Natural killer cell (primary cell): Measurements from ENCODE around the gene API5. TPM values are rescaled to one million over a fixed set of nuclear protein-coding genes. Genes with fewer than 3 reads are reported as not detected.

Source experiments
- ATAC-seq, 3 donors: fragments of 150-1000 bp in 2 of 3; fragments of 200-7000 bp in 1 of 3; cut with Tn5 transposase; 1 replicate in 1 of 3; 2 replicates in 2 of 3; pipeline ENCODE4 v1.10.0; 2021; ENCODE audit warnings: mild to moderate bottlenecking in 2 of 3, moderate library complexity in 2 of 3
- DNase-seq, 2 donors: peaks; one replicate each; pipeline versions ENCODE4 v3.0.0 to v3.0.0-alpha.2; 2013 to 2021; ENCODE audit warnings: mixed read lengths in 1 of 2
- H3K27ac ChIP-seq: one replicate; pipeline ENCODE4 v1.5.1; 2013; ENCODE audit warnings: mild to moderate bottlenecking, low read length
- H3K27me3 ChIP-seq: one replicate; pipeline ENCODE4 v1.6.1; 2013; ENCODE audit warnings: low read length; ENCODE audit not compliant: control insufficient read depth, insufficient read depth
- H3K36me3 ChIP-seq: one replicate; pipeline ENCODE4 v1.6.1; 2013; ENCODE audit warnings: low read length; ENCODE audit not compliant: control insufficient read depth, insufficient read depth
- H3K4me1 ChIP-seq: one replicate; pipeline ENCODE4 v1.6.1; 2013; ENCODE audit warnings: low read length; ENCODE audit not compliant: control insufficient read depth, insufficient read depth
- H3K4me3 ChIP-seq: one replicate; pipeline ENCODE4 v1.5.1; 2013; ENCODE audit warnings: low read length
- H3K9me3 ChIP-seq: one replicate; pipeline ENCODE4 v1.6.1; 2013; ENCODE audit warnings: low read length; ENCODE audit not compliant: control insufficient read depth, insufficient read depth
- H3K27ac Mint-ChIP-seq, 2 donors: one replicate each; pipeline ENCODE4 v1.8.0; 2022; ENCODE audit warnings: mild to moderate bottlenecking in 2 of 2, mixed read lengths in 2 of 2, moderate library complexity in 1 of 2
- H3K27me3 Mint-ChIP-seq, 2 donors: one replicate each; pipeline ENCODE4 v1.8.0; 2022; ENCODE audit warnings: low read depth in 2 of 2, mixed read lengths in 2 of 2
- H3K36me3 Mint-ChIP-seq: one replicate; pipeline ENCODE4 v1.8.0; 2022; ENCODE audit warnings: mixed read lengths
- H3K4me1 Mint-ChIP-seq, 2 donors: one replicate each; pipeline ENCODE4 v1.8.0; 2022; ENCODE audit warnings: mixed read lengths in 2 of 2
- H3K4me3 Mint-ChIP-seq: one replicate; pipeline ENCODE4 v1.8.0; 2022; ENCODE audit warnings: mild to moderate bottlenecking, moderate library complexity, mixed read lengths
- H3K9me3 Mint-ChIP-seq, 2 donors: one replicate each; pipeline ENCODE4 v1.8.0; 2022; ENCODE audit warnings: mixed read lengths in 2 of 2
- CTCF ChIP-seq: fragments of 200-600 bp; IDR thresholded peaks from one replicate; pipeline ENCODE4 v1.8.0; 2022; ENCODE audit warnings: antibody characterized with exemption
- WGBS: methylation state at CpG from one replicate; pipeline ENCODE4 v1.1.7; 2013; ENCODE audit warnings: missing lambda C conversion rate; ENCODE audit not compliant: insufficient coverage; 5-methylcytosine and 5-hydroxymethylcytosine counted together
- intact Hi-C: fragments of 100-400 bp; cut with micrococcal nuclease; formaldehyde crosslinking; loops from one replicate; pipeline ENCODE4 v1.14.2; 2022
- total RNA-seq, 4 donors: library from RNA; stranded (reverse); fragments of 120-200 nt in 1 of 4; gene quantifications; one replicate each; pipeline versions ENCODE4 v1.2.3 to v1.2.4, GENCODE V29; 2013 to 2022

Gene API5
- total RNA-seq, 3 donors from 2014 or later (not counting 1 experiment from before 2014, with no cell fraction given) = 61.9 to 80.4 (median 77.2) TPM

- no peak for TF ChIP-seq CTCF
- intact Hi-C loops = no loop called here
Measured at GRCh38 chr11:43298397-43298796, 13.4 kb upstream of the API5 start.

DNA sequence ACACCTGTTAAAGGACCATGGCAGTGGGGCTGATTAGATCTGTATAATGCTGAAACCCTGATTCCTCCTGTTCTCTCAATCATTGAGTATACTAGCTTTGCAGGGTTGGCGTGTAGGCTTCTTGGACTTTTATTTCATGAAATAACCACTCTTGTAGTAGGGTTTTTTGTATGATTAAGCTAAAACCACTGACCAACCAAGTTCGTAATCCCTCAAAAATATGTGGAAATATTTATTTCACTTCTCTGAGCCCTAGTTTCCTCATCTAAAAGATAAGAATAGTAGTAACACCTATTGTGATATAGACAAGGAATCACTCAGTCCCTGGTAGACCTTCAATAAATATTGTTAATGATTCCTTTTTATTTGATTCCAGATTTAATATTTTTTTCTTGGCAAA is 4.2 kb downstream of the API5 start:
- H3K4me3 Mint-ChIP-seq = peak overlapping the region; percentile 21
- no peaks in the 10 kb centered on the region for H3K36me3 Mint-ChIP-seq
- H3K27ac Mint-ChIP-seq = peak overlapping the region; percentile 16 to 75
- Histone ChIP-seq H3K4me3 (no peak overlapping the region), H3K36me3 (peaks cover 7% of the 10 kb centered on the region), H3K27me3 (no peaks in the 10 kb centered on the region), H3K27ac (no peak overlapping the region), H3K9me3 (no peaks in the 10 kb centered on the region), H3K4me1 (peaks cover 23% of the 10 kb centered on the region)
- TF ChIP-seq CTCF = no peak
- ATAC-seq = no peak
- no CpG with 5 or more reads among the region's 2 CpGs for WGBS
- intact Hi-C loops = no loop called here
- no peaks in the 10 kb centered on the region for H3K27me3 Mint-ChIP-seq
- no peak for DNase-seq
- peaks cover 44 to 48% of the 10 kb centered on the region in 2 donors for H3K4me1 Mint-ChIP-seq
- no peaks in the 10 kb centered on the region for H3K9me3 Mint-ChIP-seq

More at GRCh38 chr11:43298397-43298796, 13.4 kb upstream of the API5 start:
- Histone ChIP-seq H3K27ac (no peak overlapping the region), H3K36me3 (no peaks in the 10 kb centered on the region), H3K27me3 (peaks cover 3% of the 10 kb centered on the region), H3K9me3 (no peaks in the 10 kb centered on the region), H3K4me1 (no peaks in the 10 kb centered on the region), H3K4me3 (no peak overlapping the region)
- H3K4me1 Mint-ChIP-seq = no peaks in the 10 kb centered on the region
- DNase-seq (no peak), ATAC-seq (no peak)
- 46% methylated on average over 6 of the region's 7 CpGs for WGBS
- H3K27me3 Mint-ChIP-seq = peaks cover 11 to 43% of the 10 kb centered on the region in 2 donors
- peaks cover 4 to 11% of the 10 kb centered on the region in 2 donors for H3K9me3 Mint-ChIP-seq
- no peak overlapping the region for H3K4me3 Mint-ChIP-seq
- H3K27ac Mint-ChIP-seq = no peak overlapping the region
- H3K36me3 Mint-ChIP-seq = peaks cover 15% of the 10 kb centered on the region

- Mint-ChIP-seq H3K9me3 (no peaks in the 10 kb centered on the region), H3K36me3 (no peaks in the 10 kb centered on the region), H3K4me3 (peak overlapping the region; percentile 21), H3K27ac (peak overlapping the region; percentile 16 to 75), H3K27me3 (no peaks in the 10 kb centered on the region), H3K4me1 (peaks cover 42 to 48% of the 10 kb centered on the region in 2 donors)
- Histone ChIP-seq H3K27ac (no peak overlapping the region), H3K36me3 (peaks cover 12% of the 10 kb centered on the region), H3K4me1 (peaks cover 21% of the 10 kb centered on the region), H3K27me3 (no peaks in the 10 kb centered on the region), H3K9me3 (no peaks in the 10 kb centered on the region), H3K4me3 (no peak overlapping the region)
- 43% methylated on average over 6 of the region's 6 CpGs for WGBS
- intact Hi-C loops = no loop called here
- DNase-seq (peak in 1 of 2 donors; percentile 29), ATAC-seq (no peak)
- TF ChIP-seq CTCF = no peak
Measured at GRCh38 chr11:43316451-43316850, 4.7 kb downstream of the API5 start.

DNA sequence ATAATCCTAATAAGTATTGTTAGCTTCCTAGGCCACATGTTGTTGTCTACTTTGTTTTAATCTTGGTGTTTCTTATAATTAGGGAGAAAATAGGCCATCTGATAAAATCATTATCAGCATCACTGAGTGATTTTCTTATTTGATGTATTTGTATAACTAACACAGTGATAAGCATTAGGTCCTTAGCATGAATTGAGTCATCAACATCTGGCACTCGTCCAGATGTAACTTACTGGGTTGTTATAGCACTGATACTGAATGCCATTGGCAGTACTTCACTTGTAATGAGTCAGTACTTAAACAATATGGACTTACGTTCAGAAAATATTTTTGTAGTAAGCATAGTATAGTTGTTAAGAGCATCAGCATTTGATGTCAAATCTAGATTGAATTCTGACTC is 16.2 kb downstream of the API5 start:
- ATAC-seq = no peak
- Mint-ChIP-seq H3K9me3 (no peaks in the 10 kb centered on the region), H3K27ac (no peak overlapping the region), H3K4me3 (no peak overlapping the region), H3K27me3 (no peaks in the 10 kb centered on the region), H3K36me3 (peaks cover 34% of the 10 kb centered on the region), H3K4me1 (no peaks in the 10 kb centered on the region)
- DNase-seq = no peak
- TF ChIP-seq CTCF = no peak
- Histone ChIP-seq H3K4me3 (no peak overlapping the region), H3K36me3 (peaks cover 95% of the 10 kb centered on the region), H3K27ac (no peak overlapping the region), H3K4me1 (no peaks in the 10 kb centered on the region), H3K9me3 (no peaks in the 10 kb centered on the region), H3K27me3 (no peaks in the 10 kb centered on the region)
- 94% methylated on average over 2 of the region's 2 CpGs for WGBS
- intact Hi-C loops = no loop called here
